H7 (cell line): ENCODE measurements around the gene SPOCK1. TPM values are rescaled to one million over a fixed set of nuclear protein-coding genes. Genes with fewer than 3 reads are reported as not detected.

Source experiments
- DNase-seq: peaks from one replicate; pipeline ENCODE4 v3.0.0; 2012
- H3K27me3 ChIP-seq: 2 replicates; pipeline ENCODE4 v1.6.0; 2011; ENCODE audit warnings: mild to moderate bottlenecking, low read length; ENCODE audit not compliant: control insufficient read depth, insufficient read depth
- H3K36me3 ChIP-seq: replicated peaks from 2 replicates; pipeline ENCODE4 v1.5.1; 2011; ENCODE audit warnings: low read length; ENCODE audit not compliant: control insufficient read depth, insufficient read depth
- H3K4me3 ChIP-seq: 2 replicates; pipeline ENCODE4 v1.5.1; 2011; ENCODE audit warnings: low read depth, mild to moderate bottlenecking, control low read depth, low read length, moderate library complexity; ENCODE audit not compliant: insufficient read depth
- total RNA-seq: library from RNA; depleted of rRNA; stranded (reverse); fragments of >200 nt; shearing (Covaris generic); gene quantifications from 2 replicates; pipeline ENCODE4 v1.2.3, GENCODE V29; 2014

The SPOCK1 gene
- total RNA-seq, 1 experiment from 2014 or later, result 1.4 TPM

DNA sequence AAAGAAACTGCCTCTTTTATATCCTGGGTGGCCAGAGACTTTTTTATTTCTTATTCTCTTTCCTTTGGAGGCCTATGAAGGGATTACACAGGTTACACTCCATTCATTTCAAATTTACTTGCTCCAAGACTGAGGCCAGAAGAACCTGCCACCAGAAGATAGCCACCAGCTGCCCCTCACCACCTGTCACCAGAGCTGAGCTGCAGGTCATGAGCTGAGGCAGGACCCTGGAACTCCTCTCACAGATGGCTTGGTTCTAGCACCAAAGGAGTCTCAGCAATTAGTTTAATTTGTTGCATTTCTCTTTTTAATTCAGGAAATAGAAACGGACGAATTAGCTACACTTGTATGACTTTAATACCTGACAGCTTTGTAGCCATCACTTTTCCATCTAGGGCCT lies 313.9 kb downstream of the SPOCK1 start:
- no peak for DNase-seq
- no peaks in the 10 kb centered on the region for H3K36me3 ChIP-seq
- no peaks in the 10 kb centered on the region for H3K27me3 ChIP-seq
- H3K4me3 ChIP-seq, result no peak overlapping the region

GRCh38 chr5:137184734-137185133 lies 314.4 kb downstream of the SPOCK1 start:
- no peaks in the 10 kb centered on the region for H3K27me3 ChIP-seq
- no peak overlapping the region for H3K4me3 ChIP-seq
- no peaks in the 10 kb centered on the region for H3K36me3 ChIP-seq
- no peak for DNase-seq

DNA sequence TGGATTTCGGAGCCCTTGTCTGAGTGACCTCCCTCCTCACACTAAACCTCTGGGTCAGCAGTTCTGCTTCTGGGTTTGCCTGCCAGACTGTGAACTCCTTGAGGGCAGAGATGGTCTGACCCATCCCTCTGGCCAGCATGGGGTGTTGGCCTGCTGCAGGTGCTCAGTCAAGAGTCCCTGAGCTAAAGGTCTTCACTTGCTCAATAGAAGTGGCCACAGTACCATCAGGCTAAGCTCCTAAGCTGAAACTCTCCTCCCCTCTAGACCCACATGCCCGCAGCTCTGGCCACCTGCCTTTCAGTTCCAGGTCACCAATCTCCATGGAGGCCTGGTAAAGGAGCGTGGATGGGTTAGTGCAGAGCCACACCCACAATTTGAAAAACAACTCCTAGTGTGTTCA lies 316.6 kb downstream of the SPOCK1 start:
- no peak for DNase-seq
- H3K4me3 ChIP-seq, result no peak overlapping the region
- H3K36me3 ChIP-seq, result no peaks in the 10 kb centered on the region
- H3K27me3 ChIP-seq, result no peaks in the 10 kb centered on the region; the same call in 1 of the 2 replicates

DNA sequence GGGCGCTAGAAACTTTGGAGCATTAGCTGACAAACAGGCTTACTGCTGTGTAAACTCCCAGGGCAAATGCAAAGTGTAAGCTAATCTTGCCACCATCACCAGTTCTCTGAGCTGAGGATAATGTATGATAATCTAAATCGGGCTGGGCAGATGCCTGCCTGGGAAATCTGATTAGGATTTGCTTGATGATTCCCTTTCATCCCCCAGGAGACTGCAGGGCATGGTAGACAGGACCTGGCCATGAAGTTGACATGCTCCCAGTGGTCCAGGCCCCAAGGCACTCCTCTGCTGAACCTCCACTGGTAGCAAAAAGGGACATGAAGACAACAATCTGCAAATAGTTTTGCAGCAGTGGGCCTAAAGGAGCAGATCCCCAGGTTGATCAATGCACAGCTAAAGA lies 317.5 kb downstream of the SPOCK1 start:
- Histone ChIP-seq H3K27me3 (no peaks in the 10 kb centered on the region; the same call in 1 of the 2 replicates), H3K4me3 (no peak overlapping the region), H3K36me3 (no peaks in the 10 kb centered on the region)
- no peak for DNase-seq

GRCh38 chr5:137179203-137179602 lies 319.9 kb downstream of the SPOCK1 start:
- no peak overlapping the region for H3K4me3 ChIP-seq
- H3K27me3 ChIP-seq, result no peaks in the 10 kb centered on the region; the same call in 1 of the 2 replicates
- DNase-seq, result no peak
- H3K36me3 ChIP-seq, result no peaks in the 10 kb centered on the region

DNA sequence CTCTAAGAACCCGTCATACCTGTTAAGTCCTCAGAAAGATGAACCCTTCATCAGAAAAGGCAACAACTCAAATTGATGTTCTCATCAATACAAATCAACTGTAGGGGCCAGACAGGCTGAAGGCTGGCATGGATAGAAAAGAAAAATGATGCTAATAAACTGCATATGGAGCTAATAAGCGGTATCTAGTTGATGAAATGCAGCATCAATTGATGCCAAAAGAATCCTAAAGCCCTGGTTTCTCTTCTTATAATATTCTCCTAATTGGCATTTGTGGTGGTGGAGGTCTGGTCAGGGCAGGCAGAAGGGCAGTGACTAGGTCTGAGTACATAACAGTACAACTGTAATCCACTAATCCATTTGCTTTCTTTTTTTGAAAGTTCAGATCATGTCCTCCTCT lies 322.5 kb downstream of the SPOCK1 start:
- DNase-seq, result no peak
- no peaks in the 10 kb centered on the region; the same call in 1 of the 2 replicates for H3K27me3 ChIP-seq
- no peaks in the 10 kb centered on the region for H3K36me3 ChIP-seq
- no peak overlapping the region for H3K4me3 ChIP-seq

DNA sequence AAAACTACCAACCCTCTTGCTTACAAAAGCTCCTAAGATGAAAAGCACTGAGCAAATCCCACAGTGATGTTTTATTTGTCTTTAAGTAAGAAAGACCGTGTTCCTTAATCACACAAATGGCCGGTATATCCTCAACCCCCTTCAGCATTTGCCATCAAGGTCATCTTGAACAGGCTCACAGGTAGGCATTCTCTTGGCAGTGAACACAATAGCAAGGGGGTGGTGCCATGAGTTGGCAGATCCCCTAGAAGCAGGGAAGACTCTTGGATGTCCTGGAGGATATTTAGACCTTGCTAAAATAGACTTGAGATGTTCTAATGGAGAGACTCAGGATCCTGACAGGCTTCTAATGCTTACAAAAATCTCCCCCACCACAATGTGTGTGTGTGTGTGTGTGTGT lies 323.0 kb downstream of the SPOCK1 start:
- DNase-seq, result no peak
- H3K4me3 ChIP-seq, result no peak overlapping the region
- H3K36me3 ChIP-seq, result no peaks in the 10 kb centered on the region
- no peaks in the 10 kb centered on the region; the same call in 1 of the 2 replicates for H3K27me3 ChIP-seq

- H3K36me3 ChIP-seq, result no peaks in the 10 kb centered on the region
Measured at GRCh38 chr5:137174196-137174595, 324.9 kb downstream of the SPOCK1 start.

GRCh38 chr5:137172258-137172657 lies 326.9 kb downstream of the SPOCK1 start:
- no peak overlapping the region for H3K4me3 ChIP-seq
- H3K36me3 ChIP-seq, result no peaks in the 10 kb centered on the region
- no peaks in the 10 kb centered on the region; the same call in 1 of the 2 replicates for H3K27me3 ChIP-seq
- no peak for DNase-seq

More at GRCh38 chr5:137174196-137174595, 324.9 kb downstream of the SPOCK1 start:
- Histone ChIP-seq H3K4me3 (no peak overlapping the region), H3K27me3 (no peaks in the 10 kb centered on the region; the same call in 1 of the 2 replicates)
- no peak for DNase-seq

DNA sequence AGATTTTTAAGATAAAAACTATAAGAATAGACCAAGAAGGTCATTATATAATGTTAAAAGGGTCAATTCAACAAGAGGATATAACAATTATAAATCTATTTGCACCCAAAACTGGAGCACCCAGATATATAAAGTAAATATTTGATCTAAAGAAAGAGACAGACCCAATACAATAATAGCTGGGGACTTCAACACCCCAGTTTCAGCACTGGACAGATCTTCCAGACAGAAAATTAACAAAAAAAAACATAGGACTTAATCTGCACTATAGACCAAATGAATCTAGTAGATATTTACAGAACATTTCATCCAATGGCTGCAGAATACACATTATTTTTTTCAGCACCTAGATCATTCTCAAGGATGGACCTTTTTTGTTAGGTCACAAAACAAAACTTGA lies 331.9 kb downstream of the SPOCK1 start:
- H3K36me3 ChIP-seq, result no peaks in the 10 kb centered on the region
- no peaks in the 10 kb centered on the region for H3K27me3 ChIP-seq
- no peak overlapping the region for H3K4me3 ChIP-seq
- DNase-seq, result no peak

DNA sequence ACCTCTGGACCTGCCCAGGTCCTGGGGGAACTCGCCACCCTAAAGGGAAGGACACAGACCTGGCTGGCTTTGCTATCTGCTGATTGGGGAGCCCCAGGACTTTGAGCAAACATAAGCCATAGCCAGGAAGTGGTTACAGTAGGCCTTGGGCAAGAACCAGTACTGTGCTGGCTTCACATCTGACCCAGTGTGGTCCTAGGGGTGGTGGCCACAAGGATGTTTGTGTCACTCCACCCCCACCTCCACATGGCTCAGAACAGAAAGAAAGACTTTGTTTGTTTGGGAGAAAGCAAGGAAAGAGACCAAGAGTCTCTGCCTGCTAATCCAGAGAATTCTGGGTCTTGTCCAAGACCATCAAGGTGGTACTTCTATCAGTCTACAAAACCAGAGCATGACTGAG lies 334.2 kb downstream of the SPOCK1 start:
- no peak overlapping the region for H3K4me3 ChIP-seq

GRCh38 chr5:137164536-137164935 lies 334.6 kb downstream of the SPOCK1 start:
- H3K4me3 ChIP-seq, result no peak overlapping the region
- DNase-seq, result no peak
- no peaks in the 10 kb centered on the region for H3K27me3 ChIP-seq
- no peaks in the 10 kb centered on the region for H3K36me3 ChIP-seq

More for the DNA sequence above, 334.2 kb downstream of the SPOCK1 start:
- DNase-seq, result no peak
- no peaks in the 10 kb centered on the region for H3K27me3 ChIP-seq
- H3K36me3 ChIP-seq, result no peaks in the 10 kb centered on the region

GRCh38 chr5:137158691-137159090 lies 340.4 kb downstream of the SPOCK1 start:
- no peak for DNase-seq
- Histone ChIP-seq H3K4me3 (no peak overlapping the region), H3K36me3 (no peaks in the 10 kb centered on the region), H3K27me3 (no peaks in the 10 kb centered on the region)

DNA sequence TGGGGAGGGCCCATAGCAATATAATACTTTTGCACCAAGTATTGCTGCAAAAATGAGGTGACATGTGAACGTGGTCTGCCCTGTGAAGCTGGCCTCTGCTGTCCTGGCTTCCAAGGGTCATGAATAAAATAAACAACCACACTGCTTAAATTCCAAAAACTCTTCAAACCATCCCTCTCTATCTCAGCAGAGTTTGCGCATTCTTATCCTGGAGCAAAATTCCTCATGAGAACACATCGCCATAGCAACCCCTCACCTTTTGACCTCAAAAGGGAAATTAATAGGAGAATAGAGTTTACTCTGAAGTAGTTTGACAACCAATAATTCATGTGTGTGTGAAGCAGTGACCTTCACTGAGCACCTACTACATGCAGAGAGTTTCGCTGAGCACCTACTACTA lies 342.9 kb downstream of the SPOCK1 start:
- no peak for DNase-seq

DNA sequence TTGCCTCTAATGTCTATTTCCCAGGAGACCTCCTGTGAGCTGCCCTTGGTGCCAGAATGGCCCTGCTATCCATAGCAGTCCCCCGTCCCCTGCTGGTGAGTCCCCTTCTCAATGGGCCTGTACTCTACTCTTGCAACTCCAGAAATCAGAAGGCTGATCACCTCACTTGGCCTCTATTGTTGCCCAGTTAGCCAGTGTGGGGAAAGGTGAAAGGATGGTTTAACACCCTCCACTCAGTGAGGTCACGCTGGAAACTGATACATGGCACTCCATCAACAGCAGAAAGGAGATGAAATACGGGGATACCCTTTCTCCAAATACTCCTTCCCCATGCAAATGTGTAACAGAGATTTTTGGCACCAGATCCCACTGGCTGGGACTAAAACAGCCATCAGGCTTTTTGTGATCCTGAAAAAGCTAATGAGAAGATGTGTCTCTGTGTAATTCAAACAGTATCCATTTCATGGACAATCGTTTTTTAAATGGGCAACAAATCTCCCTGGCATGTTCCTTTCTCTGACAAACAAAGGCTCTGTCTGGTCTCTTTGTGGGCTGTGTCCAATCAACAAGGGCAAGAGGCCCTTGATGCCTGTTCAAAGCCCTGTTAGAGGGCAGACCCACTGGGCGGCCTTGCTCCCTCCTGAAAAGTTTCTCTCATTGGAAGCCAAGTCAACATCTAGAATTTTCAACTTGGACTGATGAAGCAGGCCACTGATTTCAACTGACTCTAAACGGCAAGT lies 343.7 kb downstream of the SPOCK1 start:
- DNase-seq, result no peak
- no peaks in the 10 kb centered on the region for H3K36me3 ChIP-seq
- H3K27me3 ChIP-seq, result no peaks in the 10 kb centered on the region
- H3K4me3 ChIP-seq, result no peak overlapping the region

More for the DNA sequence above, 342.9 kb downstream of the SPOCK1 start:
- H3K4me3 ChIP-seq, result no peak overlapping the region
- no peaks in the 10 kb centered on the region for H3K36me3 ChIP-seq
- no peaks in the 10 kb centered on the region for H3K27me3 ChIP-seq
